ENCODE results near the gene NOXA1.

DNA sequence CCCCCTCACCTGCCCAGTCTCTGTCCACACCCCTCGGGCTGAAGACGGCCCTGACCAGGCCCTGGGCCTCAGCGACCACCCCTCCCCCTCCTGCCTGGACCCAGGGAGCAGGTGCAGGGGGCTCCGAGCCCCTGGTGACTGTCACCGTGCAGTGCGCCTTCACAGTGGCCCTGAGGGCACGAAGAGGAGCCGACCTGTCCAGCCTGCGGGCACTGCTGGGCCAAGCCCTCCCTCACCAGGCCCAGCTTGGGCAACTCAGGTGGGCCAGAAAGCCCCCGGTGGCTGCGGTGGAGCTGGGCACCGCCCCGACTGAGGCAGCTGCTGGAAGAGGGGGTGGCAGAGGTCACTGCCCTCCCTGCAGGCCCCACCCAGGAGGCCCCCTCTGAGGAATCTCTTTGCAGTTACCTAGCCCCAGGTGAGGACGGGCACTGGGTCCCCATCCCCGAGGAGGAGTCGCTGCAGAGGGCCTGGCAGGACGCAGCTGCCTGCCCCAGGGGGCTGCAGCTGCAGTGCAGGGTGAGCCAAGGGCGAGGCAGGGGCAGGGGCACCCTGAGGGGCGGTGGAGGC, 10.2 kb downstream of the NOXA1 start:
- TF ChIP-seq USF2 (IDR thresholded peaks at IDR 0.05; ENCODE audit: low read length) (no peak), SP1 (IDR thresholded peaks at IDR 0.05; ENCODE audit: low read depth, low read length) (no peak)
